HepG2 (cell line): Measurements from ENCODE around the gene EGFR.

ENCODE experiments used
- HMG20B ChIP-seq: conservative IDR thresholded peaks from 2 replicates; pipeline ENCODE4 v1.6.1; 2016; ENCODE audit warnings: missing genetic modification reagents, missing compliant biosample characterization
- MXI1 ChIP-seq: IDR thresholded peaks from 3 replicates; pipeline ENCODE4 v1.6.1; 2012; ENCODE audit warnings: low read depth, low read length, inconsistent platforms, borderline replicate concordance
- NPAS2 ChIP-seq: sonication (generic); formaldehyde crosslinking; IDR thresholded peaks from 2 replicates; pipeline ENCODE4 v1.8.0; 2022; ENCODE audit warnings: mild to moderate bottlenecking, missing genetic modification reagents, borderline replicate concordance
- PCBP2 ChIP-seq: fragments of 200-400 bp; formaldehyde crosslinking; optimal IDR thresholded peaks from 2 replicates; pipeline ENCODE3; 2018; ENCODE audit warnings: low read length, low read depth; ENCODE audit not compliant: poor library complexity, severe bottlenecking
- SMAD1 ChIP-seq: sonication (generic); formaldehyde crosslinking; IDR thresholded peaks from 2 replicates; pipeline ENCODE4 v1.4.0; 2020; ENCODE audit warnings: missing genetic modification reagents, low read depth, mild to moderate bottlenecking, borderline replicate concordance
- ZNF563 ChIP-seq: sonication (generic); formaldehyde crosslinking; IDR thresholded peaks from 2 replicates; pipeline ENCODE4 v1.8.0; 2022; ENCODE audit warnings: mild to moderate bottlenecking, moderate library complexity, missing genetic modification reagents
- TF ChIP-seq, protein P1 (sequence below): sonication (generic); formaldehyde crosslinking; IDR thresholded peaks from 2 replicates; pipeline ENCODE4 v1.5.0; 2020; ENCODE audit warnings: mild to moderate bottlenecking, missing genetic modification reagents, moderate library complexity

DNA sequence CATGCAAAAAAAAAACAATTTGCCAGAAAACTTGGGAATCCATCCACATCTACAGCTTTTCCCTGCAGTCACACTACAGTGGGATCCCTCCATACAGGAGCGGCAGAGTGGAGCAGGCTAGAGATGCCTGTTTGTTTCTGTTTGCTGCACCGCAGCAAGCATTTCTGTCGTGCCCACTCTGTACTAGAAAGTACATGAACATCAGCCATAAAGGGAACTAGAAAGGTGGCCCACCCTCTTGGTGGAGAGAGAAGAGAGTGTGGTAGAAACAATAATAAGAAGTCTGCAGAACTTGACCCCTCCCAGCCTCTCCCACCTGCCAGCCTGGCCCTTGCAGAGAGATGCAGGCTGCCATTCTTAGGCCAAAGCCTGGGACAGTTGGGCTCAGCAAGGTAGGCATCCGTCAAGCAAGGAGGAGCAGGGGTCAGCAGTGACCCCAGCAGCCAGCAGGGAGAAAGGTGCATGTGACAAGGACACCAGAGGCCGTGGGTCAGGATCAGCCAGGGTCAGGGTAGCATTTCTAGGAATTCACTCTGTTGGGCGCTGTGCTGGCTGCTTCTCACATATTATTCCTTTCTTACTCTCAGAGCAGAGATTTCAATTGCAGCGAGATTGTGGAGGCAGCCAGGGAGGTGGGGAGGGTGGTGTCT, 171.8 kb downstream of the EGFR start:
- no peak for TF ChIP-seq ZNF563 (CRISPR knock-in tag)
- TF ChIP-seq PCBP2, result no peak
- no peak for TF ChIP-seq MXI1
- TF ChIP-seq SMAD1, result no peak
- TF ChIP-seq, protein P1, sequence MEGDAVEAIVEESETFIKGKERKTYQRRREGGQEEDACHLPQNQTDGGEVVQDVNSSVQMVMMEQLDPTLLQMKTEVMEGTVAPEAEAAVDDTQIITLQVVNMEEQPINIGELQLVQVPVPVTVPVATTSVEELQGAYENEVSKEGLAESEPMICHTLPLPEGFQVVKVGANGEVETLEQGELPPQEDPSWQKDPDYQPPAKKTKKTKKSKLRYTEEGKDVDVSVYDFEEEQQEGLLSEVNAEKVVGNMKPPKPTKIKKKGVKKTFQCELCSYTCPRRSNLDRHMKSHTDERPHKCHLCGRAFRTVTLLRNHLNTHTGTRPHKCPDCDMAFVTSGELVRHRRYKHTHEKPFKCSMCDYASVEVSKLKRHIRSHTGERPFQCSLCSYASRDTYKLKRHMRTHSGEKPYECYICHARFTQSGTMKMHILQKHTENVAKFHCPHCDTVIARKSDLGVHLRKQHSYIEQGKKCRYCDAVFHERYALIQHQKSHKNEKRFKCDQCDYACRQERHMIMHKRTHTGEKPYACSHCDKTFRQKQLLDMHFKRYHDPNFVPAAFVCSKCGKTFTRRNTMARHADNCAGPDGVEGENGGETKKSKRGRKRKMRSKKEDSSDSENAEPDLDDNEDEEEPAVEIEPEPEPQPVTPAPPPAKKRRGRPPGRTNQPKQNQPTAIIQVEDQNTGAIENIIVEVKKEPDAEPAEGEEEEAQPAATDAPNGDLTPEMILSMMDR (CRISPR knock-in tag), result no peak
- TF ChIP-seq HMG20B (CRISPR knock-in tag), result no peak
- no peak for TF ChIP-seq NPAS2 (CRISPR knock-in tag)
